Measurements from ENCODE around the gene INSC.

The INSC gene

GRCh38 chr11:15123849-15124248 is 9.1 kb downstream of the INSC start:
- no peak for DNase-seq (ENCODE audit: insufficient read length, low spot score)
- no peak for TF ChIP-seq TAF1 (IDR thresholded peaks at IDR 0.05; ENCODE audit: low read depth, low read length)
- TF ChIP-seq PAX5 (IDR thresholded peaks at IDR 0.05; ENCODE audit: insufficient read depth, low read length, severe bottlenecking): no peak
- no peak for TF ChIP-seq POU2F2 (IDR thresholded peaks at IDR 0.05; ENCODE audit: low read depth, low read length)
- TF ChIP-seq POLR2AphosphoS5 (IDR thresholded peaks at IDR 0.05; ENCODE audit: low read depth, low read length): no peak
- no peak for TF ChIP-seq POLR2A (IDR thresholded peaks at IDR 0.05; ENCODE audit: low read depth, low read length)
- TF ChIP-seq SPI1 (IDR thresholded peaks at IDR 0.05; ENCODE audit: low read depth, low read length): no peak
- no peak for FAIRE-seq

- FAIRE-seq: no peak
These were observed 9.8 kb downstream of the INSC start for GRCh38 chr11:15124528-15124927.

GRCh38 chr11:15127341-15127740 is 12.6 kb downstream of the INSC start:
- DNase-seq (ENCODE audit: insufficient read length, low spot score): no peak
- TF ChIP-seq POU2F2 (IDR thresholded peaks at IDR 0.05; ENCODE audit: low read depth, low read length) (no peak), POLR2A (IDR thresholded peaks at IDR 0.05; ENCODE audit: low read depth, low read length) (no peak), POLR2AphosphoS5 (IDR thresholded peaks at IDR 0.05; ENCODE audit: low read depth, low read length) (no peak), PAX5 (IDR thresholded peaks at IDR 0.05; ENCODE audit: insufficient read depth, low read length, severe bottlenecking) (no peak), SPI1 (IDR thresholded peaks at IDR 0.05; ENCODE audit: low read depth, low read length) (no peak)
- no peak for FAIRE-seq

More at GRCh38 chr11:15124528-15124927, 9.8 kb downstream of the INSC start:
- no peak for DNase-seq (ENCODE audit: insufficient read length, low spot score)
- no peak for TF ChIP-seq PAX5 (IDR thresholded peaks at IDR 0.05; ENCODE audit: insufficient read depth, low read length, severe bottlenecking)
- no peak for TF ChIP-seq POU2F2 (IDR thresholded peaks at IDR 0.05; ENCODE audit: low read depth, low read length)
- TF ChIP-seq SPI1 (IDR thresholded peaks at IDR 0.05; ENCODE audit: low read depth, low read length): no peak
- no peak for TF ChIP-seq TAF1 (IDR thresholded peaks at IDR 0.05; ENCODE audit: low read depth, low read length)
- TF ChIP-seq POLR2AphosphoS5 (IDR thresholded peaks at IDR 0.05; ENCODE audit: low read depth, low read length): no peak
- TF ChIP-seq POLR2A (IDR thresholded peaks at IDR 0.05; ENCODE audit: low read depth, low read length): no peak

- TF ChIP-seq POLR2A (IDR thresholded peaks at IDR 0.05; ENCODE audit: low read depth, low read length) (no peak), POU2F2 (IDR thresholded peaks at IDR 0.05; ENCODE audit: low read depth, low read length) (no peak), POLR2AphosphoS5 (IDR thresholded peaks at IDR 0.05; ENCODE audit: low read depth, low read length) (no peak), TAF1 (IDR thresholded peaks at IDR 0.05; ENCODE audit: low read depth, low read length) (no peak), PAX5 (IDR thresholded peaks at IDR 0.05; ENCODE audit: insufficient read depth, low read length, severe bottlenecking) (no peak), SPI1 (IDR thresholded peaks at IDR 0.05; ENCODE audit: low read depth, low read length) (no peak)
- no peak for DNase-seq (ENCODE audit: insufficient read length, low spot score)
- FAIRE-seq: no peak
These were observed 13.9 kb downstream of the INSC start for GRCh38 chr11:15128621-15129020.

GRCh38 chr11:15136166-15136565 is 21.4 kb downstream of the INSC start:
- no peak for DNase-seq (ENCODE audit: insufficient read length, low spot score)
- FAIRE-seq: no peak
- no peak for TF ChIP-seq POLR2A (IDR thresholded peaks at IDR 0.05; ENCODE audit: low read depth, low read length)
- no peak for TF ChIP-seq TAF1 (IDR thresholded peaks at IDR 0.05; ENCODE audit: low read depth, low read length)
- no peak for TF ChIP-seq POU2F2 (IDR thresholded peaks at IDR 0.05; ENCODE audit: low read depth, low read length)
- no peak for TF ChIP-seq PAX5 (IDR thresholded peaks at IDR 0.05; ENCODE audit: insufficient read depth, low read length, severe bottlenecking)
- TF ChIP-seq POLR2AphosphoS5 (IDR thresholded peaks at IDR 0.05; ENCODE audit: low read depth, low read length): no peak
- no peak for TF ChIP-seq SPI1 (IDR thresholded peaks at IDR 0.05; ENCODE audit: low read depth, low read length)

GRCh38 chr11:15139096-15139770 is 24.5 kb downstream of the INSC start:
- no peak for TF ChIP-seq POU2F2 (IDR thresholded peaks at IDR 0.05; ENCODE audit: low read depth, low read length)
- no peak for TF ChIP-seq PAX5 (IDR thresholded peaks at IDR 0.05; ENCODE audit: insufficient read depth, low read length, severe bottlenecking)
- no peak for TF ChIP-seq SPI1 (IDR thresholded peaks at IDR 0.05; ENCODE audit: low read depth, low read length)
- no peak for TF ChIP-seq POLR2AphosphoS5 (IDR thresholded peaks at IDR 0.05; ENCODE audit: low read depth, low read length)
- TF ChIP-seq TAF1 (IDR thresholded peaks at IDR 0.05; ENCODE audit: low read depth, low read length): no peak
- no peak for TF ChIP-seq POLR2A (IDR thresholded peaks at IDR 0.05; ENCODE audit: low read depth, low read length)
- no peak for FAIRE-seq
- DNase-seq (ENCODE audit: insufficient read length, low spot score): no peak

GRCh38 chr11:15139958-15140659 is 25.4 kb downstream of the INSC start:
- DNase-seq (ENCODE audit: insufficient read length, low spot score) (no peak), FAIRE-seq (no peak)
- TF ChIP-seq PAX5 (IDR thresholded peaks at IDR 0.05; ENCODE audit: insufficient read depth, low read length, severe bottlenecking): no peak
- TF ChIP-seq TAF1 (IDR thresholded peaks at IDR 0.05; ENCODE audit: low read depth, low read length): no peak
- no peak for TF ChIP-seq SPI1 (IDR thresholded peaks at IDR 0.05; ENCODE audit: low read depth, low read length)
- no peak for TF ChIP-seq POLR2AphosphoS5 (IDR thresholded peaks at IDR 0.05; ENCODE audit: low read depth, low read length)
- no peak for TF ChIP-seq POLR2A (IDR thresholded peaks at IDR 0.05; ENCODE audit: low read depth, low read length)
- no peak for TF ChIP-seq POU2F2 (IDR thresholded peaks at IDR 0.05; ENCODE audit: low read depth, low read length)

GRCh38 chr11:15141381-15141780 is 26.7 kb downstream of the INSC start:
- DNase-seq (ENCODE audit: insufficient read length, low spot score): no peak
- no peak for FAIRE-seq
- TF ChIP-seq POU2F2 (IDR thresholded peaks at IDR 0.05; ENCODE audit: low read depth, low read length): no peak
- TF ChIP-seq POLR2AphosphoS5 (IDR thresholded peaks at IDR 0.05; ENCODE audit: low read depth, low read length): no peak
- TF ChIP-seq POLR2A (IDR thresholded peaks at IDR 0.05; ENCODE audit: low read depth, low read length): no peak
- no peak for TF ChIP-seq PAX5 (IDR thresholded peaks at IDR 0.05; ENCODE audit: insufficient read depth, low read length, severe bottlenecking)
- TF ChIP-seq TAF1 (IDR thresholded peaks at IDR 0.05; ENCODE audit: low read depth, low read length): no peak
- no peak for TF ChIP-seq SPI1 (IDR thresholded peaks at IDR 0.05; ENCODE audit: low read depth, low read length)

GRCh38 chr11:15142838-15143237 is 28.1 kb downstream of the INSC start:
- FAIRE-seq (no peak), DNase-seq (ENCODE audit: insufficient read length, low spot score) (no peak)
- TF ChIP-seq TAF1 (IDR thresholded peaks at IDR 0.05; ENCODE audit: low read depth, low read length) (no peak), POLR2A (IDR thresholded peaks at IDR 0.05; ENCODE audit: low read depth, low read length) (no peak), SPI1 (IDR thresholded peaks at IDR 0.05; ENCODE audit: low read depth, low read length) (no peak), POU2F2 (IDR thresholded peaks at IDR 0.05; ENCODE audit: low read depth, low read length) (no peak), POLR2AphosphoS5 (IDR thresholded peaks at IDR 0.05; ENCODE audit: low read depth, low read length) (no peak), PAX5 (IDR thresholded peaks at IDR 0.05; ENCODE audit: insufficient read depth, low read length, severe bottlenecking) (no peak)

Measured in GM12891 (cell line).